Activated T-helper 1 cell treated with anti-CD3 and anti-CD28 coated beads, Interleukin-12 subunit alpha, Interleukin-12 subunit beta, Interleukin-2, Interleukin-4 antibody, amounts not matched to agents 30 ng/mL and 10 ng/mL and 1 ng/mL, durations not matched to agents 14 hours and 24 hours and 36 hours (primary cell): ENCODE measurements around the gene ZCWPW1. TPM values are rescaled to one million over a fixed set of nuclear protein-coding genes. Genes with fewer than 3 reads are reported as not detected.
"Not testable (repeated sequence)": the region's sequence is repeated elsewhere in the genome, so short reads cannot be mapped to it uniquely, and the experiment has no call there.

Experiments
- DNase-seq: peaks from one replicate; pipeline ENCODE4 v3.0.0; 2021; ENCODE audit warnings: low spot score
- H3K27ac Mint-ChIP-seq: one replicate; pipeline ENCODE4 v1.8.0; 2021; ENCODE audit warnings: mild to moderate bottlenecking, mixed read lengths
- H3K27me3 Mint-ChIP-seq: one replicate; pipeline ENCODE4 v1.8.0; 2022; ENCODE audit warnings: mild to moderate bottlenecking, moderate library complexity, mixed read lengths; ENCODE audit not compliant: insufficient read depth
- H3K36me3 Mint-ChIP-seq: one replicate; pipeline ENCODE4 v1.8.0; 2021; ENCODE audit warnings: low read depth, mixed read lengths
- H3K4me1 Mint-ChIP-seq: one replicate; pipeline ENCODE4 v1.8.0; 2021; ENCODE audit warnings: low read depth, mixed read lengths
- H3K4me3 Mint-ChIP-seq: one replicate; pipeline ENCODE4 v1.8.0; 2021; ENCODE audit warnings: mild to moderate bottlenecking, moderate library complexity, mixed read lengths
- H3K9me3 Mint-ChIP-seq: one replicate; pipeline ENCODE4 v1.8.0; 2021; ENCODE audit warnings: mixed read lengths
- intact Hi-C: fragments of 100-400 bp; cut with micrococcal nuclease; formaldehyde crosslinking; loops from one replicate; pipeline ENCODE4 v1.15.1; 2024
- total RNA-seq: library from RNA; stranded (reverse); gene quantifications from 2 replicates; pipeline ENCODE4 v1.2.3, GENCODE V29; 2022

The ZCWPW1 gene
- total RNA-seq, 1 donor from 2014 or later = 2.0 TPM

- H3K9me3 Mint-ChIP-seq, H3K36me3 Mint-ChIP-seq, DNase-seq, H3K4me3 Mint-ChIP-seq, intact Hi-C loops, H3K27me3 Mint-ChIP-seq, H3K27ac Mint-ChIP-seq: not testable (repeated sequence)
- H3K4me1 Mint-ChIP-seq = peaks cover 20% of the 10 kb centered on the region
These were observed 18.9 kb upstream of the ZCWPW1 start for GRCh38 chr7:100447363-100447762.

GRCh38 chr7:100446040-100446439, 17.5 kb upstream of the ZCWPW1 start:
- no peak overlapping the region for H3K4me3 Mint-ChIP-seq

GRCh38 chr7:100444311-100445278, 16.1 kb upstream of the ZCWPW1 start:
- H3K9me3 Mint-ChIP-seq = no peaks in the 10 kb centered on the region
- H3K36me3 Mint-ChIP-seq = no peaks in the 10 kb centered on the region
- intact Hi-C loops = no loop called here
- H3K4me1 Mint-ChIP-seq = peaks cover 20% of the 10 kb centered on the region
- no peak overlapping the region for H3K4me3 Mint-ChIP-seq
- no peak for DNase-seq
- H3K27me3 Mint-ChIP-seq = no peaks in the 10 kb centered on the region
- H3K27ac Mint-ChIP-seq = peak overlapping the region; percentile 67

More at GRCh38 chr7:100446040-100446439, 17.5 kb upstream of the ZCWPW1 start:
- Mint-ChIP-seq H3K27ac (no peak overlapping the region), H3K27me3 (no peaks in the 10 kb centered on the region), H3K36me3 (no peaks in the 10 kb centered on the region), H3K9me3 (no peaks in the 10 kb centered on the region), H3K4me1 (peaks cover 20% of the 10 kb centered on the region)
- DNase-seq = no peak
- intact Hi-C loops = no loop called here

- Mint-ChIP-seq H3K36me3 (no peaks in the 10 kb centered on the region), H3K27me3 (no peaks in the 10 kb centered on the region), H3K4me1 (peaks cover 20% of the 10 kb centered on the region), H3K9me3 (no peaks in the 10 kb centered on the region), H3K4me3 (no peak overlapping the region), H3K27ac (peak overlapping the region; percentile 69)
- intact Hi-C loops = no loop called here
- DNase-seq = no peak
These were observed 14.8 kb upstream of the ZCWPW1 start for GRCh38 chr7:100443096-100443840.

GRCh38 chr7:100441641-100442535, 13.4 kb upstream of the ZCWPW1 start:
- DNase-seq = no peak
- peak overlapping the region; percentile 1 for H3K27ac Mint-ChIP-seq

GRCh38 chr7:100439244-100439643, 10.7 kb upstream of the ZCWPW1 start:
- H3K9me3 Mint-ChIP-seq, H3K27ac Mint-ChIP-seq, intact Hi-C loops, H3K27me3 Mint-ChIP-seq, DNase-seq, H3K4me3 Mint-ChIP-seq: not testable (repeated sequence)
- Mint-ChIP-seq H3K4me1 (peaks cover 13% of the 10 kb centered on the region), H3K36me3 (peaks cover 15% of the 10 kb centered on the region)

More at GRCh38 chr7:100441641-100442535, 13.4 kb upstream of the ZCWPW1 start:
- intact Hi-C loops = no loop called here
- no peaks in the 10 kb centered on the region for H3K27me3 Mint-ChIP-seq
- no peak overlapping the region for H3K4me3 Mint-ChIP-seq
- no peaks in the 10 kb centered on the region for H3K9me3 Mint-ChIP-seq
- H3K36me3 Mint-ChIP-seq = no peaks in the 10 kb centered on the region
- H3K4me1 Mint-ChIP-seq = peaks cover 20% of the 10 kb centered on the region

GRCh38 chr7:100438731-100439130, 10.2 kb upstream of the ZCWPW1 start:
- H3K27me3 Mint-ChIP-seq, DNase-seq, H3K9me3 Mint-ChIP-seq, H3K4me3 Mint-ChIP-seq, intact Hi-C loops, H3K27ac Mint-ChIP-seq: not testable (repeated sequence)
- H3K4me1 Mint-ChIP-seq = peaks cover 16% of the 10 kb centered on the region
- peaks cover 20% of the 10 kb centered on the region for H3K36me3 Mint-ChIP-seq

GRCh38 chr7:100438172-100438571, 9.7 kb upstream of the ZCWPW1 start:
- DNase-seq = no peak
- H3K9me3 Mint-ChIP-seq = no peaks in the 10 kb centered on the region
- peak overlapping the region; percentile 48 for H3K27ac Mint-ChIP-seq
- intact Hi-C loops = no loop called here
- H3K4me1 Mint-ChIP-seq = peaks cover 22% of the 10 kb centered on the region
- H3K4me3 Mint-ChIP-seq = no peak overlapping the region
- no peaks in the 10 kb centered on the region for H3K27me3 Mint-ChIP-seq
- peaks cover 22% of the 10 kb centered on the region for H3K36me3 Mint-ChIP-seq

- H3K36me3 Mint-ChIP-seq = peaks cover 22% of the 10 kb centered on the region
- intact Hi-C loops = loop anchor here (2.0 kb wide), 1 partner anchor 13 kb away; no protein-coding TSS in a partner anchor
- no peaks in the 10 kb centered on the region for H3K9me3 Mint-ChIP-seq
- peak overlapping the region; percentile 33 for H3K4me3 Mint-ChIP-seq
- H3K27ac Mint-ChIP-seq = peak overlapping the region; percentile 48
- H3K4me1 Mint-ChIP-seq = peaks cover 26% of the 10 kb centered on the region
- DNase-seq = no peak
- H3K27me3 Mint-ChIP-seq = no peaks in the 10 kb centered on the region
These were observed 8.9 kb upstream of the ZCWPW1 start for GRCh38 chr7:100437150-100438100.

GRCh38 chr7:100435401-100436304, 7.2 kb upstream of the ZCWPW1 start:
- intact Hi-C loops = loop anchor here (1.0 to 2.0 kb wide), 10 partner anchors 7 to 1027 kb away; partner anchors contain the start of genes AGFG2, AP4M1, BUD31 and LAMTOR4
- DNase-seq = peak; percentile 42
- H3K27me3 Mint-ChIP-seq = no peaks in the 10 kb centered on the region
- H3K4me1 Mint-ChIP-seq = peaks cover 41% of the 10 kb centered on the region
- peak overlapping the region; percentile 88 for H3K27ac Mint-ChIP-seq
- peak overlapping the region; percentile 94 for H3K4me3 Mint-ChIP-seq
- peaks cover 29% of the 10 kb centered on the region for H3K36me3 Mint-ChIP-seq
- H3K9me3 Mint-ChIP-seq = no peaks in the 10 kb centered on the region
